T-helper 2 cell treated with Interferon-gamma antibody and Interleukin-4, amounts not matched to agents 5 μg/mL and 100 μg/mL, for 36 hours (primary cell): ENCODE measurements around the gene DCAF7.

ENCODE experiments used
- DNase-seq: peaks from one replicate; pipeline ENCODE4 v3.0.0; 2021; ENCODE audit warnings: low spot score
- H3K27ac Mint-ChIP-seq: one replicate; pipeline ENCODE4 v1.8.0; 2021; ENCODE audit warnings: mild to moderate bottlenecking, mixed read lengths
- H3K27me3 Mint-ChIP-seq: one replicate; pipeline ENCODE4 v1.8.0; 2021; ENCODE audit warnings: low read depth, mixed read lengths
- H3K36me3 Mint-ChIP-seq: one replicate; pipeline ENCODE4 v1.8.0; 2021; ENCODE audit warnings: low read depth, mixed read lengths
- H3K4me1 Mint-ChIP-seq: one replicate; pipeline ENCODE4 v1.8.0; 2021; ENCODE audit warnings: low read depth, mixed read lengths
- H3K4me3 Mint-ChIP-seq: one replicate; pipeline ENCODE4 v1.8.0; 2022; ENCODE audit warnings: mild to moderate bottlenecking, moderate library complexity, mixed read lengths
- H3K9me3 Mint-ChIP-seq: one replicate; pipeline ENCODE4 v1.8.0; 2021; ENCODE audit warnings: mixed read lengths

DCAF7 gene

DNA sequence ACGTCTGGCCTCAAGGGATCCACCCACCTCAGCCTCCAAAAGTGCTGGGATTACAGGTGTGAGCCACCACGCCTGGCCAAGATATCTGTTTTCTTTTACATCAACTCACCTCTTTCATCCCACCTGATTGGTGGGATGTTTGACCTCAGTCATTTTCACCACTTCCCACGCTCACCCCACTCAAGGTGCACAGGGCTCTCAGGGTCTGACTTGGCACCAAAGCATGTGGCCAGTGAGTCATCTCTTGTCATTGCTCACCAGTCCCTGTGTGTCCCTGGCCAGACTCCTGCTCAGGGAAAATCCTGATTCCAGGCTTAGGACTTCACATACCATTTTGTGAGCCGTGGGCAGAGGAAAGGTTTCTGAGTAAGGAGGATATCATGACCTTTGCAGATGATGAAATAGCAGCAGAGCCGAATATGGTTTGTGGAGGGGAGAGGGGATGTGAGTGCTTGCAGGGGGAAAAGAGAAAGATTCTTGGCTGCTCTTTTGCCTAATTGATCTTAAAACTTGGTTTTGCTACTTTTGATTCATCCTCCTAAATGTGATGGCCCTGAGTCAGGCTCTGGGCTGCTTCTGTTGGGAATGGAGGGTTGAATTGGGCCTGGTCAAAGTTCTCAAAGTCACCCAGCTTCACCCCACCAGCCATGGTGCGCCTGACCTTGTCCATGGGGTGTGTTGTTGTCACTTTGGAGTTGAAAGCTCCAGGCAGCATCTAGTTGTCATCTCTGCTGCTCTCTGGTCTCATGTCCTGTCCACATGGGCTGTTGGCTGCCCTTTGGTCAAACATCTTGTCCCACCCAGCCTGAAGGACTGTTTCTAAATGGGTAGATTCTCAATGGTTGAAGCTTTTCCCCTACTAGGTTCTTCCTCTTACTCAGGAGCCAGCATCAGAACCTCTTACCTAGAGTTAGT lies 33.1 kb upstream of the DCAF7 start:
- H3K4me3 Mint-ChIP-seq, result no peak overlapping the region
- no peak overlapping the region for H3K27ac Mint-ChIP-seq
- H3K9me3 Mint-ChIP-seq, result no peaks in the 10 kb centered on the region
- H3K36me3 Mint-ChIP-seq, result no peaks in the 10 kb centered on the region
- peaks cover 7% of the 10 kb centered on the region for H3K27me3 Mint-ChIP-seq
- H3K4me1 Mint-ChIP-seq, result no peaks in the 10 kb centered on the region
- DNase-seq, result peak; percentile 31

- Mint-ChIP-seq H3K4me3 (no peak overlapping the region), H3K36me3 (no peaks in the 10 kb centered on the region), H3K4me1 (no peaks in the 10 kb centered on the region), H3K27ac (no peak overlapping the region), H3K27me3 (peaks cover 12% of the 10 kb centered on the region), H3K9me3 (no peaks in the 10 kb centered on the region)
- DNase-seq, result no peak
Observed at GRCh38 chr17:63517825-63518534, 32.3 kb upstream of the DCAF7 start.

- Mint-ChIP-seq H3K4me1 (peaks cover 4% of the 10 kb centered on the region), H3K36me3 (no peaks in the 10 kb centered on the region), H3K27me3 (peaks cover 20% of the 10 kb centered on the region), H3K27ac (no peak overlapping the region), H3K9me3 (no peaks in the 10 kb centered on the region), H3K4me3 (no peak overlapping the region)
- no peak for DNase-seq
Observed at GRCh38 chr17:63519116-63519881, 31.0 kb upstream of the DCAF7 start.

DNA sequence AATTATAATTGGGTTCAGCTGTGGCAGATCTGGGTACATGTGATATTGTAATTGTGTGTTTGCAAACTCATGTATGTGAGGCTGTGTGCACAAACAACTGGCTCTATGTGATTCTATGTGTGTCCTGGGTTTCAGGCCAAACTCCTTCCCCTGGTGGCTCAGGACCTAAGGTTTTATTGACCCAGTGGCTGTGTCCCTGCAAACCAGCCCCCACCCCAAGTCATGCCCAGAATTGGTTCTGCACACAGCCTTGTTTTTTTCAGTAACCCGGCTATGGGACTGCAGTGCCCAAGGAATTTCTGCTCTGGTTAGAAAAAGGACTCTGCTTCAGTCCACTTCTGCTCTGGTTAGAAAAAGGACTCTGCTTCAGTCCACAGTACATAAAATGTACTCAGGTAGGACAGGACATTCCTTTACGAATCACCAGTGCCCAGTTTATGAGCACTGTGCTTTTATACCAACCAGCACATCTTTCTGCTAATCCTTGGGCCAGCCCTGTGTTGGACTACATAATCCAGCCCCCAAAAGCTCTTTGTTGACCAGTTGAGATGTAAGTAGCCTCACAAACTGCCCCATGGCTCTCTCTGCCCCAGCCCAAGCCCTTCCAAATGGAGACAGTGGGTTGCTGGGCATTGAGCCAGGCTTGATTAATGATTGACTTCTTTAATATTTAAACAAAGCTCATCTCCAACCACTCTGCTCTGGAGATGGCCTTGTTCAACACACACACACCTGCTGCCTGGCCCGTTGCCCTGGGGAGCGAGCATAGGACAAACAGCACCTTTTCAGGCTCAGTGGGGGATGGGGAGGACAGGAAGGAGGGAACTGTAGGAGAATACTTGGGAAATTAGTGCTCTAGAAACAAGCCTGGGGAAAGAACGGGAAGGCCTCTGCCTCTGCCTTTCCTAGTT lies 30.1 kb upstream of the DCAF7 start:
- no peak overlapping the region for H3K27ac Mint-ChIP-seq
- H3K4me3 Mint-ChIP-seq, result no peak overlapping the region
- DNase-seq, result no peak
- peaks cover 26% of the 10 kb centered on the region for H3K27me3 Mint-ChIP-seq
- peaks cover 4% of the 10 kb centered on the region for H3K4me1 Mint-ChIP-seq
- H3K9me3 Mint-ChIP-seq, result no peaks in the 10 kb centered on the region
- H3K36me3 Mint-ChIP-seq, result no peaks in the 10 kb centered on the region

- Mint-ChIP-seq H3K4me1 (peaks cover 4% of the 10 kb centered on the region), H3K36me3 (no peaks in the 10 kb centered on the region), H3K4me3 (no peak within 1 kb of the TSS), H3K27me3 (peaks cover 22% of the 10 kb centered on the region), H3K27ac (no peak within 1 kb of the TSS), H3K9me3 (no peaks in the 10 kb centered on the region)
- no peak for DNase-seq
Observed at GRCh38 chr17:63523253-63523855, 26.9 kb upstream of the DCAF7 start, which contains the start of gene KCNH6. KCNH6 (plus strand) TSS chr17:63523358; CDS start chr17:63523414, 56 bp downstream.

DNA sequence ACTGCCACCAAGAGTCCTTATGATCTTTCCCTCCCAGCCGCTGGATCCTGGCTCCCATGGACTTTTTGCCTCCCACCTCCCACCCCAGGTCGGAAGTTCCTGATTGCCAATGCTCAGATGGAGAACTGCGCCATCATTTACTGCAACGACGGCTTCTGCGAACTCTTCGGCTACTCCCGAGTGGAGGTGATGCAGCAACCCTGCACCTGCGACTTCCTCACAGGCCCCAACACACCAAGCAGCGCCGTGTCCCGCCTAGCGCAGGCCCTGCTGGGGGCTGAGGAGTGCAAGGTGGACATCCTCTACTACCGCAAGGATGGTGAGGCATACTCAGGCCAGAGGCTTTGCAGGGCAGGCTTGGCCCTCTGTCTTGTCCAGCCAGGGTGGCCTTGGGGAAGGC lies 26.2 kb upstream of the DCAF7 start:
- DNase-seq, result no peak
- no peaks in the 10 kb centered on the region for H3K9me3 Mint-ChIP-seq
- H3K27ac Mint-ChIP-seq, result no peak overlapping the region
- H3K4me1 Mint-ChIP-seq, result peaks cover 4% of the 10 kb centered on the region
- no peaks in the 10 kb centered on the region for H3K36me3 Mint-ChIP-seq
- H3K27me3 Mint-ChIP-seq, result peaks cover 22% of the 10 kb centered on the region
- no peak overlapping the region for H3K4me3 Mint-ChIP-seq

DNA sequence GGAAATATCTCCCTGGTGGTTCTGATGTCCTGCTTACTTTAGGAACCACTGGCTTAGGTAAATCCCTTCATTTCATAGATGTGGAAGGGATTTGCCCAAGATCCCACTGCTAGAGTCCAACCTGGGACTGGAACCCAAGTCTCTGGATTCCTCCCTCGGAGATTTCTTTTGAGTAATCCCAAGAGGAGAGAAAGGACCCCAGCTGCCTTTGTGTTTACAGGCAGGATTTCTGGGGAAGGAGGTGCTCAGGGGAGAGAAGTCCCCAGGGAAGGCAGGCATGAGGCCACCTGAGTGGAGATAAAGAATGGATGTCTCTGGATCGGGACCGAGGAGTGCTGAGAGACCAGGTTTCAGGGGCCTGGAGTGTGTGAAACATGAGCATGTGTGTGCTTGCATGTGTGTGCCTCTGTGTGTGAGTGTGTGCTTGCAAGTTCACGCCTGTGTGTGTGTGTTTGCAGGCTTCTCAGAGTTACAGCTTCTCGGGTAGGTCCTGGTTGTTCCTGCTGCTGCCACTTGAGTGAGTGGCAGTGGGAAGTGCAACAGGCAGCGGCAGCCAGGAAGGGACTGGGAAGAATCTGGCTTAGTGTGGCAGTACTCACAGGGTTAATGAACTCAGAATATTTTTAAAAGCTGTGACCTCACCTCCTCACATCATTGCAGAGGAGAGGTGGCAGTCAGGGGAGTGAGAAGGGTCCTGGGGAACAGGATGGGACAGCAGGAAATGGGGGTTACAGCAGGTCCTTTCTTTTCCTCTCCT lies 24.9 kb upstream of the DCAF7 start:
- H3K4me1 Mint-ChIP-seq, result peaks cover 4% of the 10 kb centered on the region
- no peak for DNase-seq
- no peak overlapping the region for H3K4me3 Mint-ChIP-seq
- no peaks in the 10 kb centered on the region for H3K9me3 Mint-ChIP-seq
- H3K36me3 Mint-ChIP-seq, result no peaks in the 10 kb centered on the region
- H3K27me3 Mint-ChIP-seq, result peaks cover 22% of the 10 kb centered on the region
- H3K27ac Mint-ChIP-seq, result no peak overlapping the region

DNA sequence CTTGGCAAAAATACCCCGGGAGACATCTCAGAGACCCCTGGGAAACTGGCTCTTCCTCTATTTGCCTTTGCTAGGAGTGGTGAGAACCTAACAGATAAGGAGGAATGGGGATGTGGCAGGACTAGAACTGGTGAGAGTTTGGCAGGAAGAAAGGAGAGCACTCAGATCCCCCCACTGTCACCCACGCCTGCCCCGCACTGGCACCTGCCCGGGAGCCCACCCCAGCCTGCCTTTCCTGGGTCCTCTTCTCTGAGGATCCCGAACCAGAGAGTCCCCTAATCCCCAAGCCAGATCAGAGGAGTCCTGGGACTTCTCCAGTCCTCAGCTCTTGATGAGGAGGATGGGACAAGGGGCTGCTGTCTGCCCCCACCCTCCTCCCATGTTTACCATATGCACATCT lies 23.4 kb upstream of the DCAF7 start:
- H3K4me3 Mint-ChIP-seq, result no peak overlapping the region
- H3K27ac Mint-ChIP-seq, result no peak overlapping the region

GRCh38 chr17:63528183-63528582 lies 22.1 kb upstream of the DCAF7 start:
- Mint-ChIP-seq H3K4me3 (no peak overlapping the region), H3K9me3 (no peaks in the 10 kb centered on the region), H3K27me3 (peaks cover 14% of the 10 kb centered on the region), H3K27ac (no peak overlapping the region), H3K4me1 (peaks cover 4% of the 10 kb centered on the region), H3K36me3 (no peaks in the 10 kb centered on the region)
- no peak for DNase-seq

More for the DNA sequence above, 23.4 kb upstream of the DCAF7 start:
- peaks cover 4% of the 10 kb centered on the region for H3K4me1 Mint-ChIP-seq
- H3K27me3 Mint-ChIP-seq, result peaks cover 19% of the 10 kb centered on the region
- no peaks in the 10 kb centered on the region for H3K9me3 Mint-ChIP-seq
- DNase-seq, result no peak
- H3K36me3 Mint-ChIP-seq, result no peaks in the 10 kb centered on the region

DNA sequence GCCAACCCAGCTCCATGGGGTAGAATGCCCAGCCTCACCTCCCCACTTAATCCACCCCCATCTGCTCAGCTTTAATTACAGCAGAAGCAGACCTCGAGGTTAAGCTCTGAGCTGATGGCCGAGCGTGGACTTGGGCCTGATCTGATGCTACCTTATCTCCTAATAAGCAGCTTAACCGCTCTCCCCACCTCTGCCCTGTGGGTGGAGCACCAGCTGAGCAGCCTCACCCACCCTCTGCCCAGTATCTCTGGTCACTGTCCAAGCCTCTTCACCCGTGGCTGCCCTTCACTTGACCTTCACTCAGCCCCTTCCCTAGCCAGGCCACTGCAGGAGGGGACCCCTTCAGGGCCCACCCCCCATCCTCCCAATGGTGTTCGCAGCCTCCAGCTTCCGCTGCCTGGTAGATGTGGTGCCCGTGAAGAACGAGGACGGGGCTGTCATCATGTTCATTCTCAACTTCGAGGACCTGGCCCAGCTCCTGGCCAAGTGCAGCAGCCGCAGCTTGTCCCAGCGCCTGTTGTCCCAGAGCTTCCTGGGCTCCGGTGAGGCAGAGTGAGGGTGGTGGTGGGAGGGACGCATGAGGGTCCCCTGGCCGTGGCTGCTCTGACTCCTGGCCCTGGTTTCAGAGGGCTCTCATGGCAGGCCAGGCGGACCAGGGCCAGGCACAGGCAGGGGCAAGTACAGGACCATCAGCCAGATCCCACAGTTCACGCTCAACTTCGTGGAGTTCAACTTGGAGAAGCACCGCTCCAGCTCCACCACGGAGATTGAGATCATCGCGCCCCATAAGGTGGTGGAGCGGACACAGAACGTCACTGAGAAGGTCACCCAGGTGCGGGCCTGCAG lies 20.3 kb upstream of the DCAF7 start:
- H3K27me3 Mint-ChIP-seq, result peaks cover 4% of the 10 kb centered on the region
- no peaks in the 10 kb centered on the region for H3K9me3 Mint-ChIP-seq
- H3K4me1 Mint-ChIP-seq, result no peaks in the 10 kb centered on the region
- no peak overlapping the region for H3K4me3 Mint-ChIP-seq
- H3K36me3 Mint-ChIP-seq, result no peaks in the 10 kb centered on the region
- no peak for DNase-seq
- no peak overlapping the region for H3K27ac Mint-ChIP-seq

- Mint-ChIP-seq H3K36me3 (no peaks in the 10 kb centered on the region), H3K9me3 (no peaks in the 10 kb centered on the region), H3K4me3 (no peak overlapping the region), H3K4me1 (no peaks in the 10 kb centered on the region), H3K27me3 (peaks cover 2% of the 10 kb centered on the region), H3K27ac (no peak overlapping the region)
- no peak for DNase-seq
Observed at GRCh38 chr17:63530557-63531021, 19.7 kb upstream of the DCAF7 start.
